Breast epithelium (tissue), 4 donors: ENCODE measurements around the gene IQGAP2. TPM values are rescaled to one million over a fixed set of nuclear protein-coding genes. Genes with fewer than 3 reads are reported as not detected.

ENCODE experiments used
- DNase-seq, 2 donors: peaks; one replicate each; pipeline ENCODE4 v3.0.0-alpha.2; 2019; ENCODE audit warnings: low spot score in 2 of 2
- H3K27ac ChIP-seq, 2 donors: fragments of 200-600 bp; sonication (generic) in 1 of 2; one replicate each; pipeline ENCODE4 v1.5.1; 2016 to 2019; ENCODE audit warnings: mild to moderate bottlenecking in 1 of 2
- H3K27me3 ChIP-seq, 2 donors: fragments of 200-600 bp; sonication (generic) in 1 of 2; one replicate each; pipeline versions ENCODE4 v1.5.1 to v1.6.0; 2017 to 2019; ENCODE audit warnings: control low read depth in 1 of 2, mild to moderate bottlenecking in 1 of 2
- H3K36me3 ChIP-seq: fragments of 200-600 bp; one replicate; pipeline ENCODE4 v1.5.1; 2019
- H3K4me1 ChIP-seq, 2 donors: fragments of 200-600 bp; sonication (generic); one replicate each; pipeline ENCODE4 v1.5.1; 2016 to 2019; ENCODE audit warnings: control low read depth in 1 of 2
- H3K4me3 ChIP-seq, 3 donors: fragments of 200-600 bp; sonication (generic); 1 replicate in 2 of 3; 2 replicates in 1 of 3; pipeline ENCODE4 v1.5.1; 2016 to 2019; ENCODE audit warnings: mild to moderate bottlenecking in 3 of 3, moderate library complexity in 2 of 3
- H3K9me3 ChIP-seq, 2 donors: fragments of 200-600 bp; sonication (generic) in 1 of 2; one replicate each; pipeline ENCODE4 v1.5.1; 2016 to 2019; ENCODE audit warnings: control low read depth in 1 of 2
- CTCF ChIP-seq, 3 donors: fragments of 450-650 bp; IDR thresholded peaks; one replicate each; pipeline ENCODE4 v1.5.1; 2016 to 2017; ENCODE audit warnings: antibody characterized with exemption in 3 of 3, mild to moderate bottlenecking in 3 of 3, moderate library complexity in 3 of 3
- POLR2A ChIP-seq: fragments of 450-650 bp; IDR thresholded peaks from one replicate; pipeline ENCODE4 v1.6.1; 2016; ENCODE audit warnings: antibody characterized with exemption, mild to moderate bottlenecking, moderate library complexity
- POLR2AphosphoS5 ChIP-seq, 3 donors: sonication (generic); formaldehyde crosslinking; IDR thresholded peaks; one replicate each; pipeline ENCODE4 v1.6.1; 2017; ENCODE audit warnings: antibody characterized with exemption in 3 of 3
- intact Hi-C: fragments of 100-400 bp; cut with DNase I; formaldehyde crosslinking; loops from one replicate; pipeline ENCODE4 v1.15.1; 2023; ENCODE audit warnings: low total_unique reads
- total RNA-seq, 3 donors: library from RNA; depleted of rRNA; stranded (reverse); fragments of >200 nt; gene quantifications; one replicate each; pipeline ENCODE4 v1.1.0, GENCODE V29; 2016

IQGAP2 gene
- total RNA-seq, 3 donors from 2014 or later = 31.7 to 70.2 (median 44.6) TPM

- DNase-seq = no peak
- intact Hi-C loops = no loop called here
- Histone ChIP-seq H3K27me3 (no peaks in the 10 kb centered on the region), H3K27ac (no peak overlapping the region), H3K36me3 (no peaks in the 10 kb centered on the region), H3K4me3 (no peak overlapping the region), H3K9me3 (no peaks in the 10 kb centered on the region), H3K4me1 (peaks cover 0 to 4% of the 10 kb centered on the region in 2 donors)
- TF ChIP-seq POLR2AphosphoS5 (IDR thresholded peaks at IDR 0.05) (no peak), CTCF (IDR thresholded peaks at IDR 0.05) (no peak), POLR2A (no peak)
Observed at GRCh38 chr5:76688212-76688611, 285.1 kb downstream of the IQGAP2 start.

- TF ChIP-seq POLR2AphosphoS5 (IDR thresholded peaks at IDR 0.05) (no peak), POLR2A (no peak), CTCF (IDR thresholded peaks at IDR 0.05) (no peak)
- no peak for DNase-seq
- Histone ChIP-seq H3K4me1 (peaks cover 0 to 4% of the 10 kb centered on the region in 2 donors), H3K27me3 (no peaks in the 10 kb centered on the region), H3K27ac (no peak overlapping the region), H3K9me3 (no peaks in the 10 kb centered on the region), H3K4me3 (no peak overlapping the region), H3K36me3 (no peaks in the 10 kb centered on the region)
- intact Hi-C loops = no loop called here
Observed at GRCh38 chr5:76688836-76689235, 285.8 kb downstream of the IQGAP2 start.

GRCh38 chr5:76689321-76690036, 286.4 kb downstream of the IQGAP2 start:
- no peak for DNase-seq
- Histone ChIP-seq H3K27ac (peak overlapping the region in 1 of 2 donors; percentile 42), H3K36me3 (no peaks in the 10 kb centered on the region), H3K27me3 (no peaks in the 10 kb centered on the region), H3K4me3 (no peak overlapping the region), H3K4me1 (peaks cover 0 to 4% of the 10 kb centered on the region in 2 donors), H3K9me3 (no peaks in the 10 kb centered on the region)
- TF ChIP-seq CTCF (IDR thresholded peaks at IDR 0.05) (no peak), POLR2A (no peak), POLR2AphosphoS5 (IDR thresholded peaks at IDR 0.05) (no peak)
- intact Hi-C loops = no loop called here

- H3K4me1 ChIP-seq = peaks cover 0 to 4% of the 10 kb centered on the region in 2 donors
- no peak for TF ChIP-seq CTCF (IDR thresholded peaks at IDR 0.05)
- no peak for TF ChIP-seq POLR2AphosphoS5 (IDR thresholded peaks at IDR 0.05)
- no peak overlapping the region for H3K4me3 ChIP-seq
- H3K27me3 ChIP-seq = no peaks in the 10 kb centered on the region
- intact Hi-C loops = no loop called here
- H3K27ac ChIP-seq = peak overlapping the region in 1 of 2 donors; percentile 42
- no peaks in the 10 kb centered on the region for H3K9me3 ChIP-seq
- no peaks in the 10 kb centered on the region for H3K36me3 ChIP-seq
- no peak for DNase-seq
Observed at GRCh38 chr5:76690037-76690679, 287.1 kb downstream of the IQGAP2 start.
